GM20431 (cell line): ENCODE measurements around the gene C2CD4D.
"Not testable (repeated sequence)": the region's sequence is repeated elsewhere in the genome, so short reads cannot be mapped to it uniquely, and the experiment has no call there.

Experiments
- in situ Hi-C: fragments of 300-500 bp; cut with MseI, MboI; formaldehyde crosslinking; loops from one replicate; pipeline ENCODE4 v1.15.0; 2020; ENCODE audit warnings: low sequenced_read_pairs; ENCODE audit not compliant: unreplicated experiment

C2CD4D gene

DNA sequence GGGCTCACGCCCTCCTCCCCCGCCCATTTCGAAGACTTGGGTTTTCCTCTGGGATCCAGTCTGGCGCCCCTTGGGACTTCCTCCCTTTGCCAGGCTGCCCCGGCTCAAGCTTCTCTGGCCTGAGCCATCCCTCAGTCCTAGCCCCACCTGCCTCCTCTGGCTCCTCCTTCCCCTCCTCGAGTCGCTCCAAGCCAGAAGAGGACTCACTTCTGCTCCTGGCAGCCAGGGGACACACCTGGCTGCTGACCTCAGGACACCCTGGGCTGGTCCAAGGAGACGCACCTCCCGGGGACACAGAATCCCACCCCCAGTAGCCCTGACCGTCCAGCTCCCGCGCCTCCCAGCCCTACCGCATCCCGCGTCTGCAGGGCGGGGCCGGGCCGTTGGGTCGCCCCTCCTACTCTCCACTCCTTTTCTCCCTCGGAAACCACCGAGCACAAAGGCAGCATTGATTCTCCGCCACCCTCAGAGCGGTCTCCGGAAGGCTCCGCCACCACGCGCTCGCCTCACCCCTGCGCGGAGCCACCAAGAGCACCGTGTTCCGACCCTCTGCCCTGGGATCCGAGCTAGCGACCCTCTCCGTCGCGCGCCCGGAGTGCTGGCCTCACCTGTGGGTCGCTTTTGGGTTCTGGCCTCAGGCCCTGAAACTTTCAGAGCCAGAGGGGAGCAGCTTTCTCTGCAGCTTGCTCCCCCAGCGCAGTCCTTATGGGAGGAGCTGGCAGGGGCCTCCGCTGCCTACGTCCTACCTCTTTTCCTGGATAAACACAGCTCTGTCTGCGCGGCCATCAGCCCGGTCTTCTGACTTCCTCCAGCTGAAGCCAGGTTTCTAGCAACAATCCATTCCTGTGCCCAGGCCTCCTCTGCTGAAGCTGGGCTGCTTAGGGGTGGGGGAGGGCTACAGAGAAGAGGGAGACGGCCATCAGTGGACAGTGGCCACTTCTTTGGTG is at the start of gene C2CD4D:
Gene C2CD4D (minus strand): TSS at position 364 of the 947 bp plus-strand sequence. CDS start 831 bp downstream, outside the sequence.
- in situ Hi-C loops, result no loop called here

DNA sequence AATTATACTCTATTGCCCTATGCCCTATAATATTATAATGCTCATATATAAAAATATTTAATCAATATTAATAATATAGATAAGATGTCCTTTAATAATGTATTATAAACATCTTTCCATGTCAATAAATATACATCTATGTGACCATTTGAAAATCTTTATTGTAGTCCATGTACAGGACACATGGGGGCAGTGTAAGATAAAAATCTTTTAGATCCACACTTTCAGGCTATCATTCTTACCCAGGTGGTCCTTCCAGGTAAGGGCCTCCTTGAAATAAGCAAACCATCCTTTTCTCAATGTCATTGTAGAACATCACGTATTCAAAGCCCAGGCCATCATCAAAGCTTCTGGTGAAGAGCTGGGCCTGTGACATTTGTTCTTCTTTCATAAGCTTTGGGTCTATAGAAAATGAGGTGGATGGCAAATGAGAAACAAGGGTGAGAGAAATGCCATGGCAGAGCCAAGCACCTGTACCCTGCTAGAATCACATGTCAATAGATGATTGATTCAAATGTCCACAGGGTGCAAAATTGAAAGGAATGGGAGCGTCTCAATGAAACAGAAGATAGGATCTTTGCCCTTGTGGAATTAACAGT is 49.5 kb upstream of the C2CD4D start:
- in situ Hi-C loops, result no loop called here

DNA sequence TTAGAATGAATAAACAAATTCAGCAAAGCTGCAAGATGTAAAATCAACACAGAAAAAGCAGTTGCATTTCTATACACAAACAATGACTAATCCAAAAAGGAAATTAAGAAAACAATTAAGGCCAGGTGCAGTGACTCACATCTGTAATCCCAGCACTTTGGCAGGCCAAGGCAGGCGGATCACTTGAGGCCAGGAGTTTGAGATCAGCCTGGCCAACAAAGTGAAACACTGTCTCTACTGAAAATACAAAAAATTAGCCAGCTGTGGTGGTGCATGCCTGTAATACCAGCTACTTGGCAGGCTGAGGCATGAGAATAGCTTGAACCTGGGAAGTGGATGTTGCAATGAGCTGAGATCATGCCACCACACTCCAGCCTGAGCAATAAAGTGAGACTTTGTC is 47.4 kb upstream of the C2CD4D start:
- in situ Hi-C loops, result no loop called here

DNA sequence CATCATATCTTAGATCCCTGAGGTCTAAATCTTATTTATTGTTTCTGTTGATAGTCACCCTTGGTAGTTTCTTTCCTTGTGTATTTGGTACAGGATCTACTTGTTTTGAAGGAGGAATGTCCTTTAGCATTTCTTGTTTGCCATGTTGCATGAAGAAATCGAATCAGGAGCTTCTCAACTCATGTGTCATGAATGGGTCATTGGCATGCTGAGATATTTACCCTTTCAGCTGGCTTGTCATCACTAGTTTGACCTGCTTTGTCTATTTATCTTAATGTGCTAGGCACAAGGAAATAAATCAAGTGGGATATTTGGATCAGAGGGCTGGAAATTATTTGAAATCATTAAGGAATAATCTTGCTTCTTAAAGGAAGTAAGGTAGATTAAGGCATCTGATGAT is 45.9 kb upstream of the C2CD4D start:
- in situ Hi-C loops, result no loop called here

DNA sequence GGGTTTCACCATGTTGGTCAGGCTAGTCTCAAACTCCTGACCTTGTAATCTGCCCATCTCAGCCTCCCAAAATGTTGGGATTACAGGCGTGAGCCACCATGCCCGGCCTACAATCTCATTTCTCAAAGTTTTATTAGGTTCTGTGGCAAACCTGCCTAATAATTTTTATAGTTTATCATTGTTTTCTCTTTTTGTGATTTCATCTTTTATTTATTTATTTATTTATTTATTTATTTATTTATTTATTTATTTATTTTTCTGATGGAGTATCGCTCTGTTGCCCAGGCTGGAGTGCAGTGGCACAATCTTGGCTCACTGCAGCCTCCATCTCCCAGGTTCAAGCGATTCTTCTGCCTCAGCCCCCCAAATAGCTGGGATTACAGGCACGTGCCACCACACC is 45.3 kb upstream of the C2CD4D start:
- in situ Hi-C loops, result not testable (repeated sequence)

DNA sequence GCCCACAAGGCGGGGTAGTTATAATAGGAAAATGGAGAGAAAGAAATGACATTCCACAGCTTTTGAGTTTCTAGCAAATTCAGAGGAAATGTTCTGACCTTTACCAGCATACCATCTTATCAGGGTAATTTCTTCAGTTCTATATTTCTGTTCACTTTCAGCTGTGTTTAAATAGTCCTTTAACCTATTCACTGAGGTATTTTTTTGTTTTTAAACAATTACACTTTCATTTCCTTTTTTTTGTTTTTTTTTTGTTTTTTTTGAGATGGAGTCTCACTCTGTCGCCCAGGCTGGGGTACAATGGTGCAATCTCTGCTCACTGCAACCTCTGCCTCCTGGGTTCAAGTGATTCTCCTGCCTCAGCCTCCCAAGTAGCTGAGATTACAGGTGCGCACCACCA is 44.8 kb upstream of the C2CD4D start:
- in situ Hi-C loops, result not testable (repeated sequence)

DNA sequence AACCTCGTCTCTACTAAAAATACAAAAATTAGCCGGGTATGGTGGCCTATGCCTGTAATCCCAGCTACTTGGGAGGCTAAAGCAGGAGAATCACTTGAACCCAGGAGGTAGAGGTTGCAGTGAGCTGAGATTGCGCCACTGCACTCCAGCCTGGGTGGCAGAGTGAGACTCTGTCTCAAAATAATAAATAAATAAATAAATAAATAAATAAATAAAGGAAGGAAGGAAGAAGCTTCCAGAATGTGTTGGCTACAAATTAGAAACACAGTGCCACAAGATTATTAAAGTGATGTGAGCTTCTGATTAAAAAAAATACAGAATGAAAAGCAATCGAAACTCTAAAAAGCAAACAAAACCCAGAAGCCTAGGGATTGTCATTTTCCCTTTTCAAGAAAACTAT is 44.3 kb upstream of the C2CD4D start:
- in situ Hi-C loops, result not testable (repeated sequence)

DNA sequence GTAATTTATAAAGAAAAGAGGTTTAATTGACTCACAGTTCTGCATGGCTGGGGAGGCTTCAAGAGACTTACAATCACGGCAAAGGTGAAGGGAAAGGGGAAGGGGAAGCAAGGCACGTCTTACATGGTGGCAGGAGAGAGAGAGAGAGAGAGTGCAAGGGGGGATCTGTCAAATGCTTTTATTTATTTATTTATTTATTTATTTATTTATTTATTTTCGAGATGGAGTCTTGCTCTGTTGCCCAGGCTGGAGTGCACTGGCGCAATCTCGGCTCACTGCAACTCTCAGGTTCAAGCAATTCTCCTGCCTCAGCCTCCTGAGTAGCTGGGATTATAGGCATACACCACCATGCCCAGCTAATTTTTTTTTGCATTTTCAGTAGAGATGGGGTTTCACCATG is 43.3 kb upstream of the C2CD4D start:
- in situ Hi-C loops, result not testable (repeated sequence)

DNA sequence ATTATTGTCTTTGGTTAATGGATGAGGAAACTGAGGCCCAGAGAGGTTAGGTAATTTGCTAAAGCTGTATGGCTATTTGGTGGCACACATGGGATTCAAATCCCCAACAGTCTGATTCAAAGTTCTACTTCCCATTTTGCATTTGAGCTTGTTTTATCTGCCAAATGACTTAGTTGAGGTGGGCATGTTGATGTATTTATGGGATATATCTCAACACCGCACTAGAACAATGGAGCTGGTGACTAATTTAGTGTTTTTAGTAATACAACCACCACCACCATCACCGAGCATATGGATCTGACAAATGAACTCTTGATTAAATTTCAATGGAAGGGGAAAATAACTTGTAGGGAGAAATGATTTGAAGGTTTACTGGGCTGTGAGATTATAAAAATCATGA is 42.8 kb upstream of the C2CD4D start:
- in situ Hi-C loops, result no loop called here

DNA sequence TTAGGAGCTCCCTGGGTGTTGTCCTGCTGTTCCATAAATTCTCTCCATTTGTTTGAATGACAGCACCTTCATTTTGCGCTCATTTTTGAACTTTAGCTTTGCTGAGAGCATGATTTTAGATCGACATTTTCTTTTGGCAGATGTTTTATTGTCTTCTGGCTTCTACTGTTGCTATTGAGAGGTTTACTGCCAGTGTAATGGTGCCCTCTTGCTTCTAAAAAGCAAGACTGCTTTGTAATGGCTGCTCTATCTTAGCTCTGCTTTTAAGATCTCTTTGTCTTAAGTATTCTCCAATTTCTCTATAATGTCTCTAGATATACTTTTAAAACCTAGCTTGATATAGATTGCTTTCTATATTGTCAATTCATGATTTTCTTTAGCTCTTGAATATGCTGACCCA is 41.9 kb upstream of the C2CD4D start:
- in situ Hi-C loops, result no loop called here

DNA sequence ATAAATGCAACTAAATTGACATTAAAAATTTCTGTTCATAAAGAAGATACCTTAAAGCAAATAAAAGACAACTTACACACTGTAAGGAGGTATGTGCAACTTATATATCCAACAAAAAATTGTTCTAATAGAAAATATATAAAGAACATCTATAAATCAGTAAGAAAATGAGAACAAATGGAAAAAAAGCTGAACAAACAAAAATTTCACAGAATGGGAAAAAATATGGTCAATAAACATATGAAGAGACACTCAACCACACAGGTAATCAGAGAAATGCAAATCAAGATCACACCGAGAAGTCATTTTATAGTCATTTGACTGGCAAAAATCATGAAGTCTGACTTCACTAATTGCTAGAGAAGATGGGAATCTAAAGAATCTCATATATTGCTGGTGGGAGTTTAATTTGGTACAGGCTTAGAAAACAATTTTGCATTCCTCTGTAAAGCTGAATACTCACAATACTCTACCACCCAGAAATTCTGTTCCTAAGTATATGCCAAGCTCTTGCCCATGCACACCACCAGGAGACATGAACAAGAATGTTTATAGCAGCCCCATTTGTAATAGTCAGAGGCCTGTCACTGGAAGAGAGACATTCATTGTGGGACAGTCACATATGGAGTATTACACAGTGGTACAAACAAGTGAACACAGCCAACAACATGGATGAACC is 35.9 kb upstream of the C2CD4D start:
- in situ Hi-C loops, result no loop called here

DNA sequence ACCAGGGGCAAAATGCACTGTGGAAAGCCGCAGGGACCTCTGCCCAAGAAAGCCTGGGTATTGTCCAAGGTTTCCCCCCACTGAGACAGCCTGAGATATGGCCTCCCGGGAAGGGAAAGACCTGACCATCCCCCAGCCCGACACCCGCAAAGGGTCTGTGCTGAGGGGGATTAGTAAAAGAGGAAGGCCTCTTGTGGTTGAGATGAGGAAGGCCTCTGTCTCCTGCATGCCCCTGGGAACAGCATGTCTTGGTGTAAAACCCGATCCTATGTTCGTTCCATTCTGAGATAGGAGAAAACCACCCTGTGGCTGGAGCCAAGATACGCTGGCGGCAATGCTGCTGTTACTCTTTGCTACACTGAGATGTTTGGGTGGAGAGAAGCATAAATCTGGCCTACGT is 33.2 kb upstream of the C2CD4D start:
- in situ Hi-C loops, result not testable (repeated sequence)

DNA sequence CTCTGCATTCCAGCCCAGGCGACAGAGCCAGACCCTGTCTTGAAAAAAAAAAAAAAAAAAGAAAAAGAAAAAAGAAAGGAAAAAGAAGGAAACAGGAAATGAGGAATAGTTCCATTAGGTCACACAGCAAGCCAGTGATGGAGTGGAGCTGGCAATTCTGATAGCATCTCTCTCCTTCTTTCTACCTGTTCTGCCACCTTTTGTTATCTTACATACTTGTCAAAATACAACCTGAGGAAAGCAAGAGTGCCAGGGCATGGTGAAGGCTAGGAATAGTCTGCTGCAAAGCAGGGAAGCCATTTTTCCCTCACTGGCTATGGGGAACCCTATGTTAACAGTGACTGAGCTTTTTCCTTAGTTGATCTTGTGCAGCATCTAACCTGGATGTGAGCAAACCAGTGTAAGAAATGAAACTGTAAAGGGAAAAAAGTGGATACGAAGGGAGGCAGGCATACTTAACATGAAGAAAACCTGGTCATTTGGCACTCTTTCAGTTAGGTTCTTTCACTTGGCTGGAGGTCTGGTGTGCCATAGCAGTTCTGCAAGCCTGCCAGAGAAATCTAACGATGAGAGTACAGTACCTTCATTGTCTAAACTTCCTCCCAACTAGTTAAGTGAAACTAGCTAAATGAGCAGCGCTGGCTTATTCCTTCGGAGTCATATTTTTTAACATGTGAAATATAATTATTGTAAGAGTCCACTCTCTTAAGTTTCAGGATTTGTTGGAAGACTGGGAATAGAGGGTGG is 31.8 kb upstream of the C2CD4D start:
- in situ Hi-C loops, result no loop called here

DNA sequence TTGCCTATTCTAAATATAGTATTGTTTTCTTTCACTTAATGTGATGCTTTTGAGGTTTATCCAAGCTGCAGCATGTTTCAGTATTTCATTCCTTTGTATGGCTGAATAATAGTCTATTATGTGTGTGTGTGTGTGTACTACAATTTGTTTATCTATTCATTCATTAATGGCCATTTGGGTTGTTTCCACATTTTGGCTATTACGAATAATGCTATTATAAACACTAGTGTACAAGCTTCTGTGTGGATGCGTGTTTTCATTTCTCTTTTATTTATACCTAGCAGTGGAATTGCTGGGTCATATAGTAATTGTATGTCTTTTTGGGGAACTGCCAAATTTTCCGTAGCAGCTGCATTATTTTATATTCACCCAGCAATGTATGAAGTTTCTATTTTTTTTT is 28.9 kb upstream of the C2CD4D start:
- in situ Hi-C loops, result no loop called here

DNA sequence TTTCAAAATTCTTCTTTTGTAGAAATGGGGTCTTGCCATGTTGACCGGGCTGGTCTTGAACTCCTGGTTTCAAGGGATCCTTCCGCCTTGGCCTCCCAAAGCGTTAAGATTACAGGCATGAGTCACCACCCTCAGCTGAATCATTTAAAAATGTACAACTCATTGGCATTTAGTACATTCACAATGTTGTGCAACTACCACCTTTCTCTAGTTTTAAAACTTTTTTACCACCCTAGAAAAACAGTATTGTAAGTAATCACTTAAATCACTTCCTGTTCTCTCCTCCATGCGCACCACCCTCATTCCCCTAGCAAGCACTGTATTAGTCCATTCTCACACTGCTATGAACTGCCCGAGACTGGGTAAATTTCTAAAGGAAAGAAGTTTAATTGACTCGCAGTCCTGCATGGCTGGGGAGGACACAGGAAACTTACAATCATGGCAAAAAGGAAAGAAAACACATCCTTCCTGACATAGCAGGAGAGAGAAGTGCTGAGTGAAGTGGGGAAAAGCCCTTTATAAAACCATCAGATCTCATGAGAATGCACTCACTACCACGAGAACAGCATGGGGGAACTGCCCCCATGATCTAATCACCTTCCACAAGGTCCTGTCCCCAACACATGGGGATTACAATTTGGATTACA is 28.3 kb upstream of the C2CD4D start:
- in situ Hi-C loops, result no loop called here

DNA sequence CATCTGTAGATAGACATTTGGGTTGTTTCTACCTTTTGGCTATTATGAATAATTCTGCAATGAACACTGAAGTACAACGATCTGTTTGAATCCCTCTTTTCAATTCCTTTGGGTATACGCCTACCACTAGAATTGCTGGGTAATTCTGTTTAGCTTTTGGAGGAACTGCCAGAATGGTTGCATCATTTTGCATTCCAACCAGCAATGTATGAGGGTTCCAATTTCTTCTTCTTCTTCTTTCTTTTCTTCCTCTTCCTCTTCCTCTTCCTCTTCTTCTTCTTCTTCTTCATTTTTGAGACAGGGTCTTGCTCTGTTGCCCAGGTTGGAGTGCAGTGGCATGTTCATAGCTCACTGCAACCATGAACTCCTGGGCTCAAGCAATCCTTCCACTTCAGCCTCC is 27.7 kb upstream of the C2CD4D start:
- in situ Hi-C loops, result no loop called here

DNA sequence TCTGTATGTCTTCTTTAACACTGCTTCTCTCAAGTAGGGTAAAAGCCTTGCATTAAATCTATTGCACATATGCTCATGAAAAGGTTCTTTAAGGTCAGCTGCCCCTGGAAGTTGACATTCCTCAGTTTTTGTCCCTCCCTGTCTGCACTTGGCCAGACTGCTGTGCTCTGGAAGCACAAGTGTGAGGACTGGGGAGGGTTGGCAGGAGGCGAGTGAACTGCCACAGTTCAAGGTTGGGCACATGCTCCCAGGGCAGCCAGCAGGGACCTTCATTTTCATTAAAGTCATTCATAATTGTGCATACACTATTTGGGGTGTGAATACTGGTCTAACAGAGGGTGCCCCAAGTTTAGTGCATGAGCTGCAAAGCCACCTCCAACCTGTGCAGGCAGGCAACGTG is 24.8 kb upstream of the C2CD4D start:
- in situ Hi-C loops, result no loop called here

DNA sequence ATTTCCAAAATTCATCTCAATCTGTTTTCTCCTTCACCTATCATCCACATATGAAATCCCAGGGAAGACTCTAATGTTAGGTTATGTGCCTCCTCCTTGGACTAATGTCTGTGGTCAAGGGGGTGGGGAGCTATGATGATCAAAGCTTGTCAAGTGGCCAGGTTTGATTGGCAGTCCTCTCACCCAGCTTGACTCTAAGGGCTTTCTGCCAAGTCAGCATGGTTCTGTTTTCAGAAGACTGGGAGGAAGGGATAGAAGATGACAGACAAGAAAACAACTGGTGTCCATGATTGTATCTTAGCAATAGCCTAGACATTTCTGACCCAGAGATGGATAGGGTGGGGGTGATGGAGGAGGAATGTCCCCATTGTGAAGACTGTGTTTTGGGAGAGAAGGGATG is 23.0 kb upstream of the C2CD4D start:
- in situ Hi-C loops, result no loop called here

DNA sequence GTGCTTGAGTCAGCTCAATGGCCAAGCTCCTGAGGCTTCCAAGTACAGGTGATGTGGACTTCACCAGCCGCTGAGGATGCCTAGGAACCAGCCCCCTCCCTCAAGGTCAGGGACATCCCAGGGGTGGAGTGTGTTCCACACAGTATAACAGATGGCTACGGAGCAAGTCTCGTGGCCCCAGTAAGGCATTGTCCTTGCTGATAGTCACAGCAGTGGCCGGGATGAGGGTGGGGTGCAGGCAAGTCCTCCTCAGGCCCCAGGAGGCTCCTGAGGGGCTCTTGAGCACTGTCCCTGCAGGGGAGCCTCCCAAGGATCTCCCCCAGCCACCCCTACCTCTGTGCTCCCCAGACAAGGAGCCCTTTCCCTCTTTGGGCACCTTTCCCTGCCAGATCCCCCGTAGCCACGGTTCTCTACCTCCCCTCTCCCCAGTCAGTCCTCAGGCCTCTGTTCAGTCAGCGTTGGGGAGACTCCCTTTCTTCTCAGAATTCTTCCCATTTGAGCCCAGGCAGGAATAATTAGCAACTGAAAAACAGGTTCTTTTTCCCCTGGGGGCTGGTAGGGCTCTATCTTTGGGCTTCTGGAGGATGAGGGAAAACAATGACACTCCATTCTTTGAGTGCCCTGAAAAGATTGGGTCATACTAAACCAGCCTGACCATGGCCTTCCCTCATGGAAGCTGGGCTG is 21.0 kb upstream of the C2CD4D start:
- in situ Hi-C loops, result no loop called here
